Kidney (tissue), 22 donors: ENCODE results near the gene DEFB108B. TPM values are rescaled to one million over a fixed set of nuclear protein-coding genes. Genes with fewer than 3 reads are reported as not detected.
A peak's percentile ranks its signal among the peaks of the same experiment; 100 is the strongest.
"Not testable (repeated sequence)": the region's sequence is repeated elsewhere in the genome, so short reads cannot be mapped to it uniquely, and the experiment has no call there.

Experiments
- DNase-seq, 5 donors: peaks; one replicate each; pipeline ENCODE4 v3.0.0-alpha.2; 2013 to 2020
- FAIRE-seq: peaks from 2 replicates; lab custom pipeline; 2012; peaks lifted over from hg19 to GRCh38; lab: Jason Lieb, UNC
- H3K27ac ChIP-seq, 2 donors: one replicate each; pipeline ENCODE4 v1.7.0; 2013; ENCODE audit warnings: low read depth in 2 of 2, low read length in 2 of 2, inconsistent platforms in 1 of 2
- H3K27me3 ChIP-seq: one replicate; pipeline ENCODE4 v1.7.1; 2013; ENCODE audit warnings: low read length, inconsistent platforms; ENCODE audit not compliant: control insufficient read depth, insufficient read depth
- H3K36me3 ChIP-seq, 3 donors: one replicate each; pipeline versions ENCODE4 v1.7.0 to v1.7.1; 2013; ENCODE audit warnings: low read length in 3 of 3, control low read depth in 1 of 3, inconsistent platforms in 1 of 3; ENCODE audit not compliant: insufficient read depth in 3 of 3, control insufficient read depth in 2 of 3
- H3K4me1 ChIP-seq, 3 donors: one replicate each; pipeline versions ENCODE4 v1.7.0 to v1.7.1; 2013; ENCODE audit warnings: low read length in 3 of 3, inconsistent platforms in 1 of 3, low read depth in 1 of 3; ENCODE audit not compliant: control insufficient read depth in 2 of 3, insufficient read depth in 2 of 3
- H3K4me3 ChIP-seq, 3 donors: one replicate each; pipeline versions ENCODE4 v1.7.0 to v1.8.1; 2013; ENCODE audit warnings: low read length in 3 of 3, control low read depth in 1 of 3, inconsistent platforms in 1 of 3
- H3K9ac ChIP-seq, 3 donors: one replicate each; pipeline versions ENCODE4 v1.7.0 to v1.7.1; 2013; ENCODE audit warnings: low read length in 3 of 3, control low read depth in 1 of 3, inconsistent platforms in 1 of 3
- H3K9me3 ChIP-seq, 3 donors: one replicate each; pipeline versions ENCODE4 v1.7.0 to v1.7.1; 2013; ENCODE audit warnings: low read length in 3 of 3, control low read depth in 1 of 3, inconsistent platforms in 1 of 3; ENCODE audit not compliant: control insufficient read depth in 2 of 3, insufficient read depth in 1 of 3
- CTCF ChIP-seq: IDR thresholded peaks from 3 replicates; pipeline ENCODE4 v1.5.1; 2012; ENCODE audit warnings: mild to moderate bottlenecking, moderate library complexity, borderline replicate concordance; ENCODE audit not compliant: insufficient read depth; ENCODE audit errors: extremely low read depth
- intact Hi-C: fragments of 100-400 bp; cut with DNase I; formaldehyde crosslinking; loops from one replicate; pipeline ENCODE4 v1.11.1; 2022
- long read RNA-seq, 10 donors: library from polyadenylated mRNA in 1 of 10; unstranded in 1 of 10; transcript quantifications; one replicate each; pipeline ENCODE4 v2.0.0 and lab custom pipeline, GENCODE V29; 2021 to 2026
- polyA plus RNA-seq: library from polyadenylated mRNA; stranded (reverse); fragments of 350-450 nt; fragmentation: Illumina TruSeq; extraction: RNeasy Lipid Tissue Mini Kit (QIAGEN cat#74804); gene quantifications from one replicate; pipeline ENCODE4 v1.2.3, GENCODE V29; 2014; ENCODE audit warnings: low read depth, low replicate concordance; ENCODE audit not compliant: insufficient read depth
- total RNA-seq: library from RNA; stranded (reverse); fragmentation: NEBNext Ultra II Directional; extraction: Animal tissue kit (Norgen Biotek cat#: 25700); gene quantifications from one replicate; pipeline ENCODE4 v1.2.1, GENCODE V29; 2021
- donor health status: control.
- donor health status: control.
- donor health status: control.
- donor health status: control.
- donor health status: control.
- donor health status: DM: yes; HTN: yes; CAD: no.
- donor health status: Normal renal cell carcinoma (clear cell type).

The DEFB108B gene
- total RNA-seq (not detected), polyA plus RNA-seq (not detected)
- long read RNA-seq, donor 1: 0 reads
- long read RNA-seq, donor 2: 0 reads
- long read RNA-seq, donor 3: 0 reads
- long read RNA-seq, donor 4: 0 reads
- long read RNA-seq, donor 5: 0 reads
- long read RNA-seq, donor 6: 0 reads
- long read RNA-seq, donor 7: 0 reads
- long read RNA-seq, donor 8: 0 reads
- long read RNA-seq, donor 9: 0 reads
- long read RNA-seq, donor 10: 0 reads

GRCh38 chr11:71832811-71833210 is at the start of gene DEFB108B:
TSS of gene DEFB108B (plus strand) at chr11:71833200. CDS start at chr11:71833200, 0 bp downstream.
- H3K36me3 ChIP-seq, H3K27me3 ChIP-seq, FAIRE-seq, H3K27ac ChIP-seq, H3K4me3 ChIP-seq, H3K9me3 ChIP-seq, H3K4me1 ChIP-seq, H3K9ac ChIP-seq, intact Hi-C loops: not testable (repeated sequence)
- DNase-seq: peak in 1 of 5 donors; percentile 29

GRCh38 chr11:71786114-71786847 is 46.7 kb upstream of the DEFB108B start:
- H3K27me3 ChIP-seq, FAIRE-seq, H3K9me3 ChIP-seq, intact Hi-C loops, H3K36me3 ChIP-seq, H3K4me1 ChIP-seq: not testable (repeated sequence)
- peak in 4 of 5 donors; percentile 95 to 98 (median 96) for DNase-seq
- peak overlapping the region in 2 of 3 donors; percentile 26 to 58 for H3K9ac ChIP-seq
- peak overlapping the region; percentile 45 to 56 (median 55) for H3K4me3 ChIP-seq
- H3K27ac ChIP-seq: peak overlapping the region; percentile 63 to 80

GRCh38 chr11:71786848-71787097 is 46.2 kb upstream of the DEFB108B start:
- H3K4me1 ChIP-seq, H3K9ac ChIP-seq, intact Hi-C loops, H3K27me3 ChIP-seq, H3K9me3 ChIP-seq, H3K36me3 ChIP-seq: not testable (repeated sequence)
- DNase-seq (peak in 3 of 5 donors; percentile 100), FAIRE-seq (peak; percentile 94)
- Histone ChIP-seq H3K4me3 (peak overlapping the region in 2 of 3 donors; percentile 53 to 59), H3K27ac (peak overlapping the region; percentile 80 to 90)

GRCh38 chr11:71787098-71787823 is 45.7 kb upstream of the DEFB108B start:
- FAIRE-seq: no peak
- H3K9ac ChIP-seq: peak overlapping the region in 1 of 3 donors; percentile 55
- no peaks in the 10 kb centered on the region for H3K9me3 ChIP-seq
- DNase-seq: peak in 4 of 5 donors; percentile 97 to 100 (median 98)
- H3K27ac ChIP-seq: peak overlapping the region; percentile 80 to 90
- no peak for TF ChIP-seq CTCF
- no peaks in the 10 kb centered on the region for H3K27me3 ChIP-seq
- no peaks in the 10 kb centered on the region for H3K36me3 ChIP-seq
- intact Hi-C loops: no loop called here
- H3K4me3 ChIP-seq: peak overlapping the region; percentile 38 to 60 (median 53)
- no peaks in the 10 kb centered on the region for H3K4me1 ChIP-seq

GRCh38 chr11:71787824-71788454 is 45.1 kb upstream of the DEFB108B start:
- H3K9ac ChIP-seq: peak overlapping the region in 1 of 3 donors; percentile 55
- H3K36me3 ChIP-seq, H3K27me3 ChIP-seq, H3K9me3 ChIP-seq, FAIRE-seq, intact Hi-C loops, H3K4me1 ChIP-seq: not testable (repeated sequence)
- peak overlapping the region in 1 of 2 donors; percentile 51 for H3K27ac ChIP-seq
- H3K4me3 ChIP-seq: peak overlapping the region; percentile 38 to 60 (median 46)
- peak in 2 of 5 donors; percentile 20 to 71 for DNase-seq

- H3K9ac ChIP-seq, H3K27me3 ChIP-seq, H3K36me3 ChIP-seq, FAIRE-seq, H3K4me3 ChIP-seq, intact Hi-C loops, H3K4me1 ChIP-seq, H3K9me3 ChIP-seq, H3K27ac ChIP-seq: not testable (repeated sequence)
- peak in 1 of 5 donors; percentile 23 for DNase-seq
Measured at GRCh38 chr11:71789444-71790196, 43.4 kb upstream of the DEFB108B start.
